ENCODE measurements around the gene SNRPD3.
"Not testable (repeated sequence)": the region's sequence is repeated elsewhere in the genome, so short reads cannot be mapped to it uniquely, and the experiment has no call there.

SNRPD3 gene

GRCh38 chr22:24603770-24604629 lies 48.2 kb downstream of the SNRPD3 start:
- in situ Hi-C loops (cut with MboI; ENCODE audit: low sequenced_read_pairs), result not testable (repeated sequence)

GRCh38 chr22:24606340-24606739 lies 50.5 kb downstream of the SNRPD3 start:
- in situ Hi-C loops (cut with MboI; ENCODE audit: low sequenced_read_pairs), result not testable (repeated sequence)

- in situ Hi-C loops (cut with MboI; ENCODE audit: low sequenced_read_pairs), result not testable (repeated sequence)
Observed at GRCh38 chr22:24607429-24607983, 51.7 kb downstream of the SNRPD3 start.

GRCh38 chr22:24608327-24608726 lies 52.5 kb downstream of the SNRPD3 start:
- in situ Hi-C loops (cut with MboI; ENCODE audit: low sequenced_read_pairs), result not testable (repeated sequence)

GRCh38 chr22:24609888-24610287 lies 54.1 kb downstream of the SNRPD3 start:
- in situ Hi-C loops (cut with MboI; ENCODE audit: low sequenced_read_pairs), result not testable (repeated sequence)

DNA sequence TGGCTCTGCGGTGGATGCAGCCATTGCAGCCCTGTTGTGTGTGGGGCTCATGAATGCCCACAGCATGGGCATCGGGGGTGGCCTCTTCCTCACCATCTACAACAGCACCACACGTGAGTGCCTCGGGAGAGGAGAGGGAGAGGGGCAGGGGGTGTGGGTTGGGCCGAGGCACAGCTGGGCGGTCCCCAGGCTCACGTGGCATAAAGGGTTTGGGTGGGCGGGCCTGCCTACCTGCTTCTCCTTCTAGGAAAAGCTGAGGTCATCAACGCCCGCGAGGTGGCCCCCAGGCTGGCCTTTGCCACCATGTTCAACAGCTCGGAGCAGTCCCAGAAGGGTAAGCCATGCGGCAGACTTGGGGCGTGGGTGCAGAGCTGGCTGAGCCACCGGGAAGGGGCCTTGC lies 59.0 kb downstream of the SNRPD3 start:
- in situ Hi-C loops (cut with MboI; ENCODE audit: low sequenced_read_pairs), result not testable (repeated sequence)

- in situ Hi-C loops (cut with MboI; ENCODE audit: low sequenced_read_pairs), result not testable (repeated sequence)
Observed at GRCh38 chr22:24621244-24621643, 65.4 kb downstream of the SNRPD3 start.

GRCh38 chr22:24622596-24622995 lies 66.8 kb downstream of the SNRPD3 start:
- in situ Hi-C loops (cut with MboI; ENCODE audit: low sequenced_read_pairs), result not testable (repeated sequence)
